Muscle layer of colon (tissue), 2 donors: ENCODE data around the gene PLEKHG5.

Experiments
- H3K27ac ChIP-seq: one replicate; pipeline ENCODE4 v1.7.0; 2013; ENCODE audit warnings: low read depth, mild to moderate bottlenecking, low read length, moderate library complexity
- H3K27me3 ChIP-seq, 2 donors: one replicate each; pipeline ENCODE4 v1.7.0; 2013; ENCODE audit warnings: low read length in 2 of 2, mild to moderate bottlenecking in 2 of 2; ENCODE audit not compliant: insufficient read depth in 2 of 2, control insufficient read depth in 1 of 2
- H3K36me3 ChIP-seq: one replicate; pipeline ENCODE4 v1.7.0; 2013; ENCODE audit warnings: mild to moderate bottlenecking, low read length; ENCODE audit not compliant: insufficient read depth
- H3K4me1 ChIP-seq: one replicate; pipeline ENCODE4 v1.7.0; 2013; ENCODE audit warnings: mild to moderate bottlenecking, low read length; ENCODE audit not compliant: insufficient read depth
- H3K4me3 ChIP-seq, 2 donors: one replicate each; pipeline ENCODE4 v1.7.0; 2013; ENCODE audit warnings: low read length in 2 of 2, low read depth in 1 of 2, mild to moderate bottlenecking in 1 of 2, moderate library complexity in 1 of 2
- H3K9ac ChIP-seq: one replicate; pipeline ENCODE4 v1.7.0; 2013; ENCODE audit warnings: low read length
- H3K9me3 ChIP-seq: one replicate; pipeline ENCODE4 v1.7.0; 2013; ENCODE audit warnings: mild to moderate bottlenecking, low read length
- donor health status: abdominal sarcoma.
- donor health status: Adenocarcinoma of cecum.

Gene PLEKHG5

DNA sequence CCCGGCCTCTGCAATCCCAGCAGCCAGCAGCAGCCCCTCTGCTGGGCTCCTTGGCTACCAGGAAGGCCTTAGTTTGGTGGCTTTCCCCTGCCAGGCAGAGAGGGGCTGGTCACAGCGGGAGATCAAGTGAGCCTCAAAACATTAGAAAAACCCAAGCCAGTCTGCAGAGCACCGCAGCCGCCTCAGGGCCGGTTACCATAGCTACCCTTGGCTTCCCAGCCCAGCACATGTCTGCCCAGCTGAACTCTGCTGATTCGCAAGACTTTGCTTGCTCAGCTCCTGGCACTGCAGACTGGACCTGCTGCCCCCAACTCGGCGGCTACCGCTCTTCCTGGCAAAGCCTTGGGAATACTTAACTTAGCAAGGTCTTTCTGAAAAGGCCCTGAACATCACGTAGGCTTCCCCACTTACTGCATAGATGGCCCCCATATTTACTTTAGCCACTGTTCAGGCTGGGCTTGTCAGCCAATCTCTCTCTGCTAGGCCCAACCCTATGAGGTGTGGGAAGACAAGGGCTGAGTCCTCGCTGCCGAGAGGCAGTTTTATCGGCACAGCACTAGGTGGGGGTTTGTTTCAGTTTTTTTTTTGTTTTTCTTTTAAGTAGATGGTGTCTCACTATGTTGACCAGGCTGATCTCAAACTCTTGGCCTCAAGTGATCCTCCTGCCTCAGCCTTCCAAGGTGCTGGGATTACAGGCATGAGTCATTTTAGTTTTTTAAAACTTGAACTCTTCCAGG lies 28.6 kb upstream of the PLEKHG5 start:
- no peaks in the 10 kb centered on the region for H3K27me3 ChIP-seq
- peaks cover 1% of the 10 kb centered on the region for H3K36me3 ChIP-seq
- H3K27ac ChIP-seq, result no peak overlapping the region
- H3K9me3 ChIP-seq, result no peaks in the 10 kb centered on the region
- peaks cover 5% of the 10 kb centered on the region for H3K4me1 ChIP-seq
- H3K9ac ChIP-seq, result no peak overlapping the region
- H3K4me3 ChIP-seq, result no peak overlapping the region

DNA sequence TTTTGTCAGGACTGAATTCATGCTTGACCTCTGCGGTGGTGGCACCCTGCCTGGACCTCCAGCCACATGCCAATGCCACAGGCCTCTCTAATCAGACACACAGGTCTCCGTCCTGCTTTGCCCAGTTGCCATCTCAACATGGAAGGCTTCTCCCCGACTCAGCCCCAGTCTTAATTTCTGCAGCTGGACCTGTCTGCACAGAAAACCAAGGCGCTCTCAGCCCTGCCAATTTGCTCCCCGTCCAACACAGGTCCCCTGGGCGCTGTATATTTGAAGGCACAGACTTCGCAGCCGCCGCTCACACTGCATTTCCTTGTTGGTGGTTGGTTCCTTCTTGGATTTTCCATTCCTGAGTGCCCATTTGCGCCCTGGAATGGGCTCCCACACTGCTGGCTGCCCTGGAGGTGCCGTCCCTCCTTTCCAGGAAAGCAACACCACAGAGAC lies 28.0 kb upstream of the PLEKHG5 start:
- no peaks in the 10 kb centered on the region for H3K9me3 ChIP-seq
- peaks cover 5% of the 10 kb centered on the region for H3K4me1 ChIP-seq
- no peak overlapping the region for H3K4me3 ChIP-seq
- no peaks in the 10 kb centered on the region for H3K27me3 ChIP-seq
- H3K36me3 ChIP-seq, result no peaks in the 10 kb centered on the region
- no peak overlapping the region for H3K27ac ChIP-seq
- no peak overlapping the region for H3K9ac ChIP-seq

DNA sequence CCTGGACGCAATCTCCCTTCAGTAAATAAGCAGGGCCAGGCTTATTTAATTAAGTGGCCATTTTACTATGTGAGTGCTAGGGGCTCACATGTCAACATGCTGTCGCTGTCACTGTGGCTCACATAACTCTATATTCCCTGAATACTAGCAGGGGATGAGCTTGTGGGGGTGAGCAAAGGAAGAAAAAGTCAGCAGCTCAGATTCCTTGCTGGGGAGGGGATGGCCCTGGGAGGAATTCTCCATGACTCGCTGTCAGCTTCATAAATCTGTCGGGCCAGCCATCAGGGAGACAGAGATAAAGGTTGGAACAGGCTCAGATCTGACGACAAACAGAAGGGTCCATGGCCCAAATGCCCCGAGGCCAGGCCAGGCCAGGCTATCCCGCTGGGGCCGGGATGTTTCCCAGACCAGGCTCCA lies 26.0 kb upstream of the PLEKHG5 start:
- H3K9ac ChIP-seq, result no peak overlapping the region
- H3K4me1 ChIP-seq, result peaks cover 5% of the 10 kb centered on the region
- no peaks in the 10 kb centered on the region for H3K9me3 ChIP-seq
- H3K4me3 ChIP-seq, result no peak overlapping the region
- H3K36me3 ChIP-seq, result no peaks in the 10 kb centered on the region
- no peak overlapping the region for H3K27ac ChIP-seq
- no peaks in the 10 kb centered on the region for H3K27me3 ChIP-seq

DNA sequence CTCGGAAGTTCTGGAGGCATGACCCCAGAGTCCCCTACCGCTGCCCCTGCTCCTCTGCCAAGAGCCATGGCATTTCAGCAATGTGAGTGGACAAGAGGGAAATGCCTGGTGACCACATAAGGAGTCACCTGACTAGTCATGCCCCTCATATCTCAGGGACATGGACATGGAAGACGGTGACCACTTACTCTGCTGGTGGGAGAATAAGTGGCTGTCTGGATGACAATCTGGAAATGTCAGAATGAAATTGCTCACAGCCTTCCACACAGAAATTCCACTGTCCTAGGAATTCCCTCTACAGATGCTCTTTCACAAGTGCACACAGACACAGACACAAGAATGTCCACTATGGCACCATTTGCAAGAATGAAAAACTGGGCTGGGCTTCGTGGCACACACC lies 24.3 kb upstream of the PLEKHG5 start:
- no peaks in the 10 kb centered on the region for H3K9me3 ChIP-seq
- peaks cover 5% of the 10 kb centered on the region for H3K4me1 ChIP-seq
- no peaks in the 10 kb centered on the region for H3K36me3 ChIP-seq
- no peak overlapping the region for H3K27ac ChIP-seq
- H3K9ac ChIP-seq, result no peak overlapping the region
- H3K4me3 ChIP-seq, result no peak overlapping the region
- H3K27me3 ChIP-seq, result no peaks in the 10 kb centered on the region

DNA sequence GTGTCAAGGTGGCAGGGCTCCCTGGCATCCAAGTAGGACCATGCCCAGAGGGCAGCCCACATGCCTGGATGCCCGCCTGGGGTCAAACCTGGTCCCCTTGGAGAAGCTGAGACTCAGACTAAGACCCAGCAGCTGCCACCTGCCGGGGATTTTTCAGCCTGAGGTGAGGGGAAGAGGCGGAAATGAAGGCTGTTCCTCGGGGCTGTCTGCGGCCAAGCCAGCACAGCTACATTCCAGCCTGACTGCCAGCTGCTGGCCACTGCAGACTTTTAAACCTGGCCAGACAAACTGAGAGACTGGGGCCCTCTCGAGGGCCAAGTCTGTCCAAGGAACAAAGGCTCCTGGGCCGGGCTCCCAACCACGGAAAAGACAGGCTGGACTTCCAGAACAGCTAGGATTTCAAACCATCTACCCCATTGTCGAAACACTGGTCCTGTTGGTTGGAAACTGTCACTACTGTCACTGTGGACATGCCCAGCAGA lies 21.9 kb upstream of the PLEKHG5 start:
- H3K36me3 ChIP-seq, result no peaks in the 10 kb centered on the region
- no peaks in the 10 kb centered on the region for H3K9me3 ChIP-seq
- no peak overlapping the region for H3K27ac ChIP-seq
- no peaks in the 10 kb centered on the region for H3K4me1 ChIP-seq
- no peak overlapping the region for H3K4me3 ChIP-seq
- H3K27me3 ChIP-seq, result peaks cover 0 to 2% of the 10 kb centered on the region in 2 donors
- no peak overlapping the region for H3K9ac ChIP-seq

DNA sequence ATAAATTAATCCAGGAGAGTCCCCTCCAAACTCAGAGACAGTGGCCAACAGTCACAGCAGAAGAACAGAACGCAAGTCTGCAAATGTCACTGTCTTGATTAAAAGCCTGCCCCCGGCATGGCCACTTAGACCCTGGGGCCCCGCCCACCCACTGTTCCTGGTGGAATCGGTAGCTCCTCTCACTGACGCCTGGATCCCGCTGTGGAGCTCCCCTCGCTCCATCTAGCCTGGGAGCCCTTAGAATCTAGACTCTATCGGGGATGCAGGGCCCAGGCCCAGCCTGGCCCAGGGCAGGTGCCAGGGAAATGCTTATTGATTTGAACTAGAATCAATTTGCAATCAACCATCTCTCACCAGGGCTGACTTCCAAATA lies 21.4 kb upstream of the PLEKHG5 start:
- no peak overlapping the region for H3K27ac ChIP-seq
- no peaks in the 10 kb centered on the region for H3K9me3 ChIP-seq
- H3K4me3 ChIP-seq, result no peak overlapping the region
- peaks cover 0 to 5% of the 10 kb centered on the region in 2 donors for H3K27me3 ChIP-seq
- H3K4me1 ChIP-seq, result no peaks in the 10 kb centered on the region
- no peaks in the 10 kb centered on the region for H3K36me3 ChIP-seq
- no peak overlapping the region for H3K9ac ChIP-seq

DNA sequence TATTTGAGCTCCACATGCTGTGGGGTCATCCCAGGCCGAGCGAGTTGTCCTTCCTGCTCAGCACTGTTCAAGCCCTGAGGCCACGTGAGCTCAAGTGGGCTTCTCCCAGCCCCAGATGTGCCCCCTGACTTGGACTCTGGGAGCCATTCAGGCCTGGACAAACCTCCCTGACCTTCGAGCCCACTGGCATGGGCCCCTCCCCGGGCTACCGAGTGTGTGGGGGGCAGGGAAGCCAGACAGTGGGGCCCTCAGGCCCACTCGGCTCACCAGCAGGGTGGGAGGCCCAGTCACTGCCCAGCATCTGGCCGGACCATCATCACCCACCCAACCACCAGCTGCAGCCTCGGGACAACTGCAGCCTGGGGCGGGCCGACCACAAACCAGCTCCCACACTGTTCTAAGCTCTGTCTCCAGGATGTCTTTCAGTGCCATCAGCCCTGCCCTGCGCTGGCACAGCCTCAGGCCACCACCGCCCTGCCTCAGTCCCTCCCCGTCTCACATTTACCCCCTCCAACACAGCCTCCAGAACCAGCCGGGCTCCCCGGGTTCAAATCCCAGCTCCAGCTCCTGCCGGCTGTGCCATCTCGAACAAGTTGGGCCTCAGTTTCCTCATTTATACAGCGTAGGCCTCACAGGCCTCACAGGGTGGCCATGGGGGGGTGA lies 20.9 kb upstream of the PLEKHG5 start:
- Histone ChIP-seq H3K4me3 (no peak overlapping the region), H3K9me3 (no peaks in the 10 kb centered on the region), H3K27me3 (peaks cover 0 to 5% of the 10 kb centered on the region in 2 donors), H3K27ac (no peak overlapping the region), H3K9ac (no peak overlapping the region), H3K36me3 (no peaks in the 10 kb centered on the region), H3K4me1 (no peaks in the 10 kb centered on the region)

DNA sequence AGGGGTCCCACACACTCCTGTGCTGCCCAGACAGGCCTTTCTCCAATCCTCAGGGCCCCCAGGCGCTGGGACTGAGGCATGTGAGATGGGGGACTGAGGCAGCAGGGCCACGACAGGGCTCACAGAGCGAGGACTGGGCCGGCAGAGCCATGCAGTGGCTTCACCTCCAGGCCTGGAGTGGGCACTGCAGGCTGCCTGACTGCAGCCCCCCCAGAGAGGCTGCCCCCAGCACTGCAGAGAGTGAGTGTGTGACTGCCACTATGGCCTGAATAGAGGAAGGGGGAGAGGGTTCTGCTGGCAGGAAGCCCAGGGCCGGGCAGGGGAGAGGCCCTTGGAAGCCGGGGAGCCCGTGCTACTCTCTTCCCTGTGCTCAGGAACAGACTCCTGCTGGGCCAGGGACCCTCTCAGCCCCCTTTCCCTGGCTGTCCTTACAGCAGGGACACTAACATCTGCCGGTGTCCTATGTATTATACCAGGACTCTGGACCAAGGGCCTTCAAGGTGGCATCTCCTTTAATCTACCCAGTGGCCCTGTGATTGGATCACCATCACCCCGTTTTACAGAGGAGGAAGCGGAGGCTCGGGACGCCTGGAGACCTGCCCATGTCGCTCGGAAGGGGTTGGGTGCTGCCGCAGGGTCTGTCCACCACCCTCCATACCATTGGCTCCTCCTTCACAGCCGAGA lies 20.2 kb upstream of the PLEKHG5 start:
- Histone ChIP-seq H3K27me3 (peaks cover 0 to 5% of the 10 kb centered on the region in 2 donors), H3K4me1 (no peaks in the 10 kb centered on the region), H3K27ac (no peak overlapping the region), H3K4me3 (no peak overlapping the region), H3K9me3 (no peaks in the 10 kb centered on the region), H3K9ac (no peak overlapping the region), H3K36me3 (no peaks in the 10 kb centered on the region)

DNA sequence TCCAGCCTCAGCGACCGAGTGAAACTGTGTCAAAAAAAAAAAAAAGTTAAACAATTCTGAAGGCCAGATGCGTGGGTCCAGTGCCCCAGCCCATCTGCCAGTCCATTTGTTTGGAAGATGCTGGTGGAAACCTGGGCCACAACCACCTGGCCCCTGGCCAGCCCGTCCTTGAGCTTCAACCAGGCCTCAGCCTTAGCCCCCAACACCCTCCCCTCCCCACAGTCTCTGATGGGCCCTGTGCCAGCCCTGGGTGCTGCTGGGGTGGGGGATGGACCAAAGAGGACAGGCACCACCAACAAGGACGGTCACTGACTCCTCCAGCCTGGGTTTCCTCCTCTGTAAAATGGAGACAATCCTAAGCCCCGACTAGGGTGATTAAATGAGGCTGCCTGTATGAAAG lies 19.6 kb upstream of the PLEKHG5 start:
- no peaks in the 10 kb centered on the region for H3K4me1 ChIP-seq
- H3K4me3 ChIP-seq, result no peak overlapping the region
- no peaks in the 10 kb centered on the region for H3K36me3 ChIP-seq
- H3K27ac ChIP-seq, result no peak overlapping the region
- H3K9ac ChIP-seq, result no peak overlapping the region
- no peaks in the 10 kb centered on the region for H3K9me3 ChIP-seq
- H3K27me3 ChIP-seq, result peaks cover 0 to 5% of the 10 kb centered on the region in 2 donors

DNA sequence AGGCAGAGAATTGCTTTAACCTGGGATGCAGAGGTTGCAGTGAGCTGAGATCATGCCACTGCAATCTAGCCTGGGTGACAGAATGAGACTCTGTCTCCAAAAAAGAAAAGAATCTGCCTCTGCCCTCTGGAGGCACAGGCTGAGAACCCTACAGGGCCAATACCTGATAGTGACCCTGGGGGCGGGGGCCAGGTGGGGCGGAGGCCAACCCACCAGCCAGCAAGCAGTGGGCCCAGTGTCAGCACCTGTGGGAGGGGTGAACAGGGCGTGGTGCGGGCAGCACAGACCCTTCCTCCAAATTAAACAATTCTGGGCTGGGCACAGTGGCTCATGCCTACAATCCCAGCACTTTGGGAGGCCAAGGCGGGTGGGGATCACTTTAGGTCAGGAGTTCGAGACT lies 19.0 kb upstream of the PLEKHG5 start:
- Histone ChIP-seq H3K36me3 (no peaks in the 10 kb centered on the region), H3K27me3 (peaks cover 0 to 5% of the 10 kb centered on the region in 2 donors), H3K4me3 (no peak overlapping the region), H3K27ac (no peak overlapping the region), H3K9me3 (no peaks in the 10 kb centered on the region), H3K4me1 (no peaks in the 10 kb centered on the region), H3K9ac (no peak overlapping the region)

DNA sequence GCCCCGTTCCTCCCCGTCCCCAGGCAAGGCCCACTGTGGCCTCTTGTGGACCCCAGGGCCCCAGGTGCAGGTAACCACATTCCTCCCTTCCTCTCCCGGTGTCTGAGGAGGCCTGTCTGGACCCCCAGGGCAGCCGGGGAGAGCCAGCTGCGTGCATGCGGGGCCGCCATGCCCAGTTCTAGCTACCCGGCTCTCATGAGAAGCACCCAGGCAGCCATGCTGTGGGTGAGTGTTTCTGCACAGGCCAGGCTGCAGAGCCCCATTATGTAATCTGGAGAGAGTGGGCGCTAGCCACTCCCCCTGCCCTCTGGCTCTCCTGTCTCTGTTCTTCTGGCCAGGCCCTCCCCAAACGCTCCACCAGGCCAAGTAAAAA lies 18.4 kb upstream of the PLEKHG5 start:
- Histone ChIP-seq H3K27me3 (peaks cover 0 to 5% of the 10 kb centered on the region in 2 donors), H3K4me1 (no peaks in the 10 kb centered on the region), H3K36me3 (no peaks in the 10 kb centered on the region), H3K9ac (no peak overlapping the region), H3K4me3 (no peak overlapping the region), H3K9me3 (no peaks in the 10 kb centered on the region), H3K27ac (no peak overlapping the region)
